COR-L47 (cell line): Measurements from ENCODE around the gene DCDC2.
A peak's percentile ranks its signal among the peaks of the same experiment; 100 is the strongest.
"Not testable (repeated sequence)": the region's sequence is repeated elsewhere in the genome, so short reads cannot be mapped to it uniquely, and the experiment has no call there.

Source experiments
- DNase-seq: peaks from one replicate; lab custom pipeline; 2025; lab: John Stamatoyannopoulos, UW

The DCDC2 gene

GRCh38 chr6:24378473-24379097 is 20.7 kb upstream of the DCDC2 start:
- no peak for DNase-seq

- DNase-seq, result no peak
Observed at GRCh38 chr6:24376871-24377270, 19.0 kb upstream of the DCDC2 start.

DNA sequence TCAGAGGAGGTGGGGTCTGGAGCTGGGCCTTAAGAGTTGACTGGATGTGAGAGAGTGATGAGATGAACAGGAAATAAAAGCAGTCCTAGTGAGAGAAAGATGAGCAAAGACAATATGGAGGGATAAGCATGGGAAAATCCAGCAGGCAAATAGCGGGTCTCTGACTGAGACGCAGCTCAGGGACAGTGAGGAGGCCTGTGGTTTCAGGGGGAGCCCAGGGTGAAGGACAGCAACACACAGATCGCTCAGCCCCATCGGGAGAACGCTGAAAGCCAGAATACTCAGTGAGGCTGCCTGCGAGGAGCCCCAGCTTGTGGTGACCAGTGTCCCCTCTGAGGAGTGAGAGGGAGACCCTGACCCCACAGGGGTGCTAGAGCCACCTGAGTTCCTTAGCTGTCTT is 16.8 kb upstream of the DCDC2 start:
- no peak for DNase-seq

DNA sequence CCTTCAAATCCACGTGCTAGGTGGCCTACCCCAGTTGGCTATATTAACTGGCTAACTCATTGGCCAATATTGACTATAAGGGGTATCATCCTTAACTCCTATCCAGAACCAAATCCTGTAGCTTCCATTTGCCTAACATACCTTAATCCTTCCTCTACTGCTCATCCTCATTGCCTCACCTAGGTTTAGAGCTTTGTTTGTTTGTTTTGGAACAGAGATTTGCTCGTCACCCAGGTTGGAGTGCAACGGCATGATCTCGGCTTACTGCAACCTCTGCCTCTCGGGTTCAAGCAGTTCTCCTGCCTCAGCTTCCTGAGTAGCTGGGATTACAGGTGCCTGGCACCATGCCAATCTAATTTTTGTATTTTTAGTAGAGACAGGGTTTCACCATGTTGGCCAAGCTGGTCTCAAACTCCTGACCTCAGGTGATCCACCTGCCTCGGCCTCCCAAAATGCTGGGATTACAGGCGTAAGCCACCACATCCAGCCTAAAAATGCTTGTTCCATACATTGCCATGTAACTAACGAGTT is 7.3 kb upstream of the DCDC2 start:
- DNase-seq, result not testable (repeated sequence)

GRCh38 chr6:24362363-24362762 is 4.5 kb upstream of the DCDC2 start:
- DNase-seq, result not testable (repeated sequence)

GRCh38 chr6:24359640-24360454 is 2.0 kb upstream of the DCDC2 start:
- DNase-seq, result peak; percentile 97

GRCh38 chr6:24358219-24358821 is 461 bp upstream of the DCDC2 start:
- DNase-seq, result no peak

DNA sequence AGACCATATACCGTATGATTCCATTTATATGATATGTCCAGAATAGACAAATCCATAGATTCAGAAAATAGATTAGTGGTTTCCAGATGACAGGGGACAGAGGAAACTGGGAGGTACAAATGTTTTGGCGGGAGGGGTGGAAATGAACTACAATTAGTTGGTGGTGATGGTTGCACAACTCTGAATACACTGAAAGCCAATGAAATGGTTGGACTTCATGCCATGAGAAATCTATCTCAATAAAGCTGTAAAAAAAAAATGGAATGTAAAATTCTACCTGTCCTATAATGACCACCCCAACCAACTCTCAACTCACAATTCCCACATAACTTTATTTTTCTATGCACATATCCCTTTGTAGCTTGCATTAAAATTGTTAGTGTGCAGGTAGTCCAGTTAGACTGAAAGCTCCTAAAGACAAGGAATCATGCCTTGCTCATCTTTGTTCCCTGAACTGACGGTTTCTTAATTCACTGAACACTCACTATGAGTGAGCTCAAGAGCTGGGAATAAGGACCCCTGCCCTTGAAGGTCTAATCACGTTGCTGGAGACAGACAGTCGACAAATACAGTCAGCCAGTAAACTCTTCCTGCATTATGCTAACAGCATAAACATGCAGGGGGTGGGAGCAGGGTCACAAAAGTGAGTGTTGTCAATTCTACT is 1.4 kb downstream of the DCDC2 start:
- no peak for DNase-seq

GRCh38 chr6:24355393-24355792 is 2.5 kb downstream of the DCDC2 start:
- no peak for DNase-seq

- DNase-seq, result no peak
Observed at GRCh38 chr6:24353861-24354260, 4.0 kb downstream of the DCDC2 start.

DNA sequence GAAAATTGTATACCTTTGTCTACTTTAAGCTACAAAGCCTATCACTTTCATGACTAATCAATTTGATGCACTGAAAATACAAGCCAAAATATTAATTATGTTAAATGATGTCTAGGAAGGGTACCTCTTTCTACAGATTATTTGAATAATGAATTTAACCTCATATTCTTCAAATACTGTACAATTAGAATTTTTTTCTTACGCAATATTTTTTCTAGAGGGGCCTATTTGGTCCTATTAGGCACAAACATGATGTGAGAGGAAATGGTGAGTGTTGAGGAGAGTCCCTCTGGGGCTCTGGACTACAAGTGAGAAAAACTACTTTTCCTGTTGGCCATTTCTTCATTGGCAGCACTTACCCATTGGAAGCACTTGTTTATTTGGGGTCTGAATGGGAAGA is 5.4 kb downstream of the DCDC2 start:
- DNase-seq, result no peak

DNA sequence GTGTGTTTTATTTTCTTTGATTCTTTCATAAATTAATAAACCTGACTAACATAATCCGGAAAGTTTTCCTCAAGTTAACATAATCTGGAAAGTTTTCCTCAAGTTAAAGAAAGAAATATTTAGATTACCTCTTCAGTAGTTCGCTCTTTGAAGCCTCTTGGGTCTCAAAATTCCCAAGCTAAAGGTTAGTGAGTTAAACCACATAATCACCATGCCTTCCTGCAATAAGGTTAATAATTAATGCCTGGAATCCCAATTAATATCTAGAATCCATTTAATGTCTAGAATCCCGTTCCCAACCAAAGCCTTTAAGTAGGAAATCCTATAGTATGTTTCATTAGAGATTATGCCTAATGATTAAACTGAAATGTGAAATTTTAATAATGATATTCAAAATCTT is 12.9 kb downstream of the DCDC2 start:
- DNase-seq, result no peak

DNA sequence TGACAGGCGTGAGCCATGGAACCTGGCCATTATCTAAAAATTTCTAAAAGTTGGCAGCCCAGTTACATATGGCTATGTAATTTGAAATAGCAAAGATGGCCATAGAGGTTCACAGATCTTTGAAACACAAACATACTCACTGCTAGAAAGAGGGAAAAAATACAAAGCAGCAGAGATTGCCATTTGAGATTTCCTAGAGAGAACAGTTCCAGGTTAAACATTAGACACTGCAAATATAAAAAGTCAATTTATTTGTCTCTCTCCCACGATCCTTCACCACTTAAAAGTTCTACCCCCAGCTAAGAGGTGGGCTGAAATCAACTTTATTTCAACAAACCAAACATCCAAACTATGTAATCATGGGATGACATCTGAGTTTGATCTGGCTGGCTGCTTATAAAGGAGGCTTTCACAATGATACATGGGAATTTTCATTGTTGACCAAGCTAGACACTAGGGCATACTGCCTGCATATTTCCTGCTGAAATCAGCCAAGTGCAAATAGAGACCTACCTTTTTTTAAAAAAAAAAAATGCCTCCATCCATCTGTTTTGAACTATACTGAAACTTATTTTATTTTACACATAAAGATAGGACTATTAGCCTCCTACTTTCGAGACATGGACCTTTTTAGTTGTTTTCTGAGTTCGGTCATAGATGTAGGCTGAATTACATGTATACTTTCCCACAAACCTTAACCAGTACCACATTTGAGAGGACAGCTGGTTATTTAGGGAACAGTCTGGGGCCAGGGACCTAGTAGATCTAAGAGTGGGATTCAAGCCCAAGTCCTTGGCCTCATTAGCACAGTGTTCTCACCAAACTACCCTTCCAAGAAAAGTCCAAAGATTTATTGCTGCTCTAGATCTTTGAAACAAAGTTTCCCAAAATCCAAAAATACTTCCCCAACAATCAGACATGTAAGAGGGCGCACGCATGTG is 16.6 kb downstream of the DCDC2 start:
- DNase-seq, result no peak

DNA sequence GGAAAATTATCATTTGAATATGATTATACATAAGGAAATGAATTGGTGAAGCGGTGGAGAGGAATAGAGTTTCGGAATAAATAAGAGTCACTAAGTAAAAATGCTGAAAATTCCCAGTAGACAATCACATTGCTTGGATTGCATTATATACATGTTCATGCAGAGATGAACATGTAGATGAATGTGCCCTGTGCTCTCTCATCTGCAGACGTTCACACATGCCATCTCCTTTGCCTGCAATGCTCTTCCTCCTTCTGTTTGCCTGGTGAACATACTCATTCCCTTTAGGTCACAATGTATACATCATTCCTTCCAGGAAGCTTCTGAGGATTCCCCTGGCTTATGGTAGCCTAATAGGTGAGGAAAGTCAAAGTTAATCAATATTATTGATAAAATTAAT is 17.9 kb downstream of the DCDC2 start:
- no peak for DNase-seq

DNA sequence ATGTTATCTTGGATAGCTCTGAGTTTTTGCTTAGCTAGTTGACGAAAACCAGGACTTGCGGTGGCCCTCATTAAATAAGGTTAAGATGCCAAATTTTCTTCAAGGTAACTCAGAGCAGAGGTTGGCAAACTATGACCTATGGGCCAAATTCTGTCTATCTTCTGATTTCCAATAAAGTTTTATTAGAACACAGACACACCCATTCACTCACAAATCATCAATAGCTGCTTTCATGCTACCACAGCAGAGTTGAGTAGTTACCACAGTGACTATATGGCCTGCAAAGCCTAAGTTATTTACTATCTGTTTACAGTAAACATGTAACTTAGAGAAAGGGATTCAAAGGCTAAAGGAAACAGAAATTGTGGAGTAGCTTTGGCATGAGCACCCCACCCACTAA is 23.6 kb downstream of the DCDC2 start:
- no peak for DNase-seq

GRCh38 chr6:24332317-24332716 is 25.5 kb downstream of the DCDC2 start:
- no peak for DNase-seq

- peak; percentile 20 for DNase-seq
Observed at GRCh38 chr6:24330137-24330732, 27.6 kb downstream of the DCDC2 start.

DNA sequence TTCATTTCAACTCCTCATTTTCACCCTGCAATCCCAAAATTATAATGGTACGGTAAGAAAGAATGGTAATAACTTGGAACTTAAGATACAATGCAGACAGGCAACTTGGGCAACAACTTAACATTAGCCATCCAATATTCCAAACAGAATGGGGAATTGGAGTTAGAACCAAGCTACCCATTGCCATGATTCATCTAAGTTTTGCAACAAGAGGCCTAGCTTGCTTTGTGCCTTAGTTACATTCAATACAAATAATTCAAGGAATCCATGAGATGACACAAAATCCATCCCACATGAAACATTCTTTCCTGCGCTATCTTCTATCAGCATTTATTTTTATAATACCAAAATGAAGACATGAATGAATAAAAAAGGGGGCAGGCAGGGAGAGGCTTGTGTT is 28.4 kb downstream of the DCDC2 start:
- DNase-seq, result no peak

DNA sequence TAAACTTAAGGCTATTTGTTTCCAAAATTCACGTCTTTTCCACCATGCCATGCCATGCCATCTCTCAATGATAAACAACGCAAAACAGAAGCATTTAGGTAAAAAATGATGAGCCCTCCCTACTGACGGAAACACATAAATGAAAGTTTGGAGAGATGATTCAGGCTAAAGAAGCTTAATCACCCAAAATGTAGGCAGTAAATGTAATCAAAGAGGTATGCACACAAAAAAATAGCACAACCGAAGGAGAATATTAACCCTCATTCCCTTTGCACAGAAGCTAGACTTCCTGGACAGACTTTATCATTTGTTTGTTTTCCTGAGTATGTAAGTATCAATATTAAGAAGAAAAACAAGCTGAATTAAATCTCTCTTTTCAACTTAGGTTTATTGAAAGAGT is 28.8 kb downstream of the DCDC2 start:
- no peak for DNase-seq

- no peak for DNase-seq
Observed at GRCh38 chr6:24327756-24328155, 30.1 kb downstream of the DCDC2 start.

- no peak for DNase-seq
Observed at GRCh38 chr6:24325978-24326377, 31.9 kb downstream of the DCDC2 start.
